ENCODE results near the gene AUTS2. TPM values are rescaled to one million over a fixed set of nuclear protein-coding genes. Genes with fewer than 3 reads are reported as not detected.

AUTS2 gene
- total and polyA plus RNA-seq, 2 of the 8 experiments (the other 6 are each of a cell fraction or from before 2014, with no cell fraction given) = 25.9 to 101 TPM

DNA sequence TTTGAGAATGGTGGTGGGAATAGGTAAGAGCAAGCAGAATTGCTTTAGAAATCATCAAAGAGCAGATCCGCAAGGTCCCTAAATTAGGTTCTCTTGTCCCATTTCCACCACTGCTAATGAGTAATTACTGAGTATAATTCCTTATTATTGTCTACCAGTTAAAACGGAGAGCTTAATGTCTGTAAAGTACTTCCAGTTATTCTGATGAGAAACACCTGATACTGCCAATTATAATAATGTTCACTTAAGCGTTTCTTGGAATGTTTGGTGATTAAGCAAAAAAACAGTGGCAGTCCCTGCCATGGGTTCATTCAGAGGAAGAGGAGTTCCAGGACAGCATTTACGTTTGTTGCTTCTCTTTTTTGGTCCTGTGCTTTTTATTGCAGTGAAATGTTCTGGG is 1175.1 kb downstream of the AUTS2 start:
- no peaks in the 10 kb centered on the region for H3K23me2 ChIP-seq (ENCODE audit: low read depth, low read length)
- peaks cover 0 to 11% (median 8%) of the 10 kb centered on the region in 4 experiments; a peak in 6 of 7 replicates for H3K4me1 ChIP-seq (replicated peaks in 1 of 4; ENCODE audit: control insufficient read depth in 3 of 4, insufficient read depth in 4 of 4, low read length in 3 of 4)
- H2BK20ac ChIP-seq (ENCODE audit: low read length) = no peak overlapping the region
- CTCF ChIA-PET (ENCODE audit: partially characterized antibody) = interaction anchor here (0.6 to 5.2 kb wide), 9 partner anchors 8 to 191 kb away, joined by 3 to 46 read pairs (median 3); no protein-coding TSS in a partner anchor
- no peaks in the 10 kb centered on the region for H3K27me3 ChIP-seq (replicated peaks in 1 of 4; ENCODE audit: control insufficient read depth in 3 of 4, extremely low read depth in 1 of 4, insufficient read depth in 3 of 4, low read length in 3 of 4)
- H3K18ac ChIP-seq (ENCODE audit: extremely low read depth, low read length) = no peak overlapping the region
- H3K4me2 ChIP-seq (ENCODE audit: insufficient read depth in 1 of 2, low read depth in 2 of 2, low read length in 2 of 2) = no peak overlapping the region
- no peak overlapping the region for H3K14ac ChIP-seq (ENCODE audit: insufficient read length)
- no peak overlapping the region for H3K56ac ChIP-seq (replicated peaks; ENCODE audit: insufficient read length, low read depth, low read length)
- no peak overlapping the region for H2AFZ ChIP-seq (ENCODE audit: low read length)
- no peak overlapping the region for H2BK12ac ChIP-seq (ENCODE audit: low read depth, low read length)
- H3K4me3 ChIP-seq (ENCODE audit: extremely low read depth in 1 of 4, insufficient read depth in 2 of 4, low read depth in 3 of 4, low read length in 4 of 4) = no peak overlapping the region
- H2AK5ac ChIP-seq (ENCODE audit: low read depth, low read length) = no peak overlapping the region
- no peak overlapping the region for H3K4ac ChIP-seq (replicated peaks; ENCODE audit: insufficient read length, low read depth, low read length)
- no peak overlapping the region for H4K91ac ChIP-seq (replicated peaks; ENCODE audit: insufficient read length, low read length)
- FAIRE-seq (no peak), DNase-seq (ENCODE audit: low read depth in 1 of 2, low spot score in 2 of 2) (no peak)
- H2BK15ac ChIP-seq (ENCODE audit: low read length) = no peak overlapping the region
- H3K79me2 ChIP-seq (ENCODE audit: control insufficient read depth in 1 of 2, insufficient read depth in 2 of 2, low read length in 2 of 2) = peaks cover 0 to 11% of the 10 kb centered on the region in 2 experiments; a peak in 1 of 4 replicates
- H3K27ac ChIP-seq (ENCODE audit: low read depth, low read length) = peak overlapping the region; percentile 11; the same call in 1 of the 2 replicates
- H4K5ac ChIP-seq (ENCODE audit: insufficient read length, low read depth, low read length) = no peak overlapping the region
- peaks cover 0 to 7% of the 10 kb centered on the region in 2 experiments for H4K20me1 ChIP-seq (replicated peaks in 1 of 2; ENCODE audit: control insufficient read depth in 1 of 2, insufficient read depth in 2 of 2, low read length in 2 of 2)
- no peak overlapping the region for H3K9ac ChIP-seq (replicated peaks in 1 of 4; ENCODE audit: extremely low read depth in 1 of 4, low read depth in 3 of 4, low read length in 3 of 4)
- H3K79me1 ChIP-seq (ENCODE audit: low read depth, low read length) = peaks cover 2% of the 10 kb centered on the region; the same call in 1 of the 2 replicates
- H2BK5ac ChIP-seq (ENCODE audit: low read depth, low read length) = 0 out of 2 replicates have a peak overlapping the region, but pooled peaks have one; percentile 32
- no peak overlapping the region for H4K8ac ChIP-seq (ENCODE audit: extremely low read depth, insufficient read depth, low read length)
- 90% methylated on average over 4 of the region's 4 CpGs; no CpG with 5 or more reads in 1 of the 2 experiments for WGBS, 2 experiments (ENCODE audit: extremely low coverage in 1 of 2, insufficient coverage in 1 of 2, insufficient read length in 1 of 2, insufficient replicate concordance in 2 of 2, low coverage in 1 of 2, low lambda C conversion rate in 2 of 2, missing lambda C conversion rate in 1 of 2)
- no peak overlapping the region for H2BK120ac ChIP-seq (replicated peaks; ENCODE audit: low read depth, low read length)
- no peaks in the 10 kb centered on the region for H3K9me3 ChIP-seq (ENCODE audit: insufficient read depth in 2 of 2, low read depth in 1 of 2, low read length in 1 of 2)
- POLR2A ChIA-PET (ENCODE audit: partially characterized antibody) = interaction anchor here (0.6 to 1.3 kb wide), 2 partner anchors 9 to 80 kb away, joined by 3 to 4 read pairs; no protein-coding TSS in a partner anchor
- no peak overlapping the region for H3K23ac ChIP-seq (ENCODE audit: insufficient read length)
- H3K36me3 ChIP-seq (ENCODE audit: control insufficient read depth in 2 of 4, insufficient read depth in 4 of 4, low read length in 3 of 4) = peaks cover 39 to 94% (median 64%) of the 10 kb centered on the region in 4 experiments
- TF ChIP-seq PHF8 (conservative IDR thresholded peaks at IDR 0.05; ENCODE audit: low read depth, low read length) = no peak
- no peak for TF ChIP-seq POU5F1 (IDR thresholded peaks at IDR 0.05; ENCODE audit: low read depth, low read length)
- TF ChIP-seq SIRT6 (IDR thresholded peaks at IDR 0.05; ENCODE audit: low read length) = no peak
- no peak for TF ChIP-seq EZH2 (IDR thresholded peaks at IDR 0.05; ENCODE audit: low read depth, low read length, severe bottlenecking)
- TF ChIP-seq EGR1 (IDR thresholded peaks at IDR 0.05; ENCODE audit: borderline replicate concordance, low read depth, low read length) = no peak
- TF ChIP-seq POLR2A (IDR thresholded peaks at IDR 0.05; ENCODE audit: control extremely low read depth in 1 of 2, low read depth in 2 of 2, low read length in 2 of 2) = no peak
- no peak for TF ChIP-seq RNF2 (IDR thresholded peaks at IDR 0.05; ENCODE audit: borderline replicate concordance, low read depth, low read length, missing control alignments, poor library complexity, severe bottlenecking)
- no peak for TF ChIP-seq FOSL1 (IDR thresholded peaks at IDR 0.05; ENCODE audit: insufficient read depth, low read depth, low read length)
- no peak for TF ChIP-seq TAF7 (optimal IDR thresholded peaks at IDR 0.05; ENCODE audit: borderline replicate concordance, low read depth, low read length)
- no peak for TF ChIP-seq KDM5A (IDR thresholded peaks at IDR 0.05; ENCODE audit: low read length)
- TF ChIP-seq TCF12 (IDR thresholded peaks at IDR 0.05; ENCODE audit: low read depth, low read length) = no peak
- no peak for TF ChIP-seq SP4 (IDR thresholded peaks at IDR 0.05; ENCODE audit: low read length)
- TF ChIP-seq BACH1 (IDR thresholded peaks at IDR 0.05; ENCODE audit: low read length) = no peak
- TF ChIP-seq EP300 (IDR thresholded peaks at IDR 0.05; ENCODE audit: borderline replicate concordance in 1 of 2, low read depth in 2 of 2, low read length in 2 of 2) = no peak
